Measurements from ENCODE around the gene EPB41L4B.

DNA sequence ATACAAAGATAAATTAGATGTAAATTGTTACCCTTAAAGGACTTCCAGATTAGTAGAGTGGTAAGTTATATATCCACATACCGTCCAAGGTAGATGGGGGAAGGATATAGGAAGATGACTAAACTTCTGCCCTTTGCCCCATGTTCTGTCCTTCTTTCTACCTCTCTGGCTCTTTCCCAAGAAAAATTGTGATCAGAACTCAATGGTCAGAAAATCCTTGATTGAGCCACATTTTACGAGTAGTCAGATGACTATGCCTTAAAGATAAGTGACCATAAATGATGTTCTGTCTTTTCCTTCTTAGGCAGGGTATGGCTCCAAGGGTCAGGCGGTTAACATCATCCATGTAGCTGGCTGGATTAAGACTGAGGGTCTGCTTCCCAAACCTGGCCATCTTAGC lies 158.2 kb downstream of the EPB41L4B start:
- no peak for TF ChIP-seq POLR2A (IDR thresholded peaks at IDR 0.05; ENCODE audit: borderline replicate concordance, extremely low read depth, insufficient read depth, insufficient read length)
- TF ChIP-seq, protein P1, sequence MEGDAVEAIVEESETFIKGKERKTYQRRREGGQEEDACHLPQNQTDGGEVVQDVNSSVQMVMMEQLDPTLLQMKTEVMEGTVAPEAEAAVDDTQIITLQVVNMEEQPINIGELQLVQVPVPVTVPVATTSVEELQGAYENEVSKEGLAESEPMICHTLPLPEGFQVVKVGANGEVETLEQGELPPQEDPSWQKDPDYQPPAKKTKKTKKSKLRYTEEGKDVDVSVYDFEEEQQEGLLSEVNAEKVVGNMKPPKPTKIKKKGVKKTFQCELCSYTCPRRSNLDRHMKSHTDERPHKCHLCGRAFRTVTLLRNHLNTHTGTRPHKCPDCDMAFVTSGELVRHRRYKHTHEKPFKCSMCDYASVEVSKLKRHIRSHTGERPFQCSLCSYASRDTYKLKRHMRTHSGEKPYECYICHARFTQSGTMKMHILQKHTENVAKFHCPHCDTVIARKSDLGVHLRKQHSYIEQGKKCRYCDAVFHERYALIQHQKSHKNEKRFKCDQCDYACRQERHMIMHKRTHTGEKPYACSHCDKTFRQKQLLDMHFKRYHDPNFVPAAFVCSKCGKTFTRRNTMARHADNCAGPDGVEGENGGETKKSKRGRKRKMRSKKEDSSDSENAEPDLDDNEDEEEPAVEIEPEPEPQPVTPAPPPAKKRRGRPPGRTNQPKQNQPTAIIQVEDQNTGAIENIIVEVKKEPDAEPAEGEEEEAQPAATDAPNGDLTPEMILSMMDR (IDR thresholded peaks at IDR 0.05 in 2 of 3, conservative IDR thresholded peaks at IDR 0.05 in 1 of 3; ENCODE audit: borderline replicate concordance in 1 of 3, insufficient read depth in 1 of 3, low read depth in 2 of 3, low read length in 2 of 3): no peak
- TF ChIP-seq SIN3A (IDR thresholded peaks at IDR 0.05; ENCODE audit: low read depth): no peak
- TF ChIP-seq, protein P2, sequence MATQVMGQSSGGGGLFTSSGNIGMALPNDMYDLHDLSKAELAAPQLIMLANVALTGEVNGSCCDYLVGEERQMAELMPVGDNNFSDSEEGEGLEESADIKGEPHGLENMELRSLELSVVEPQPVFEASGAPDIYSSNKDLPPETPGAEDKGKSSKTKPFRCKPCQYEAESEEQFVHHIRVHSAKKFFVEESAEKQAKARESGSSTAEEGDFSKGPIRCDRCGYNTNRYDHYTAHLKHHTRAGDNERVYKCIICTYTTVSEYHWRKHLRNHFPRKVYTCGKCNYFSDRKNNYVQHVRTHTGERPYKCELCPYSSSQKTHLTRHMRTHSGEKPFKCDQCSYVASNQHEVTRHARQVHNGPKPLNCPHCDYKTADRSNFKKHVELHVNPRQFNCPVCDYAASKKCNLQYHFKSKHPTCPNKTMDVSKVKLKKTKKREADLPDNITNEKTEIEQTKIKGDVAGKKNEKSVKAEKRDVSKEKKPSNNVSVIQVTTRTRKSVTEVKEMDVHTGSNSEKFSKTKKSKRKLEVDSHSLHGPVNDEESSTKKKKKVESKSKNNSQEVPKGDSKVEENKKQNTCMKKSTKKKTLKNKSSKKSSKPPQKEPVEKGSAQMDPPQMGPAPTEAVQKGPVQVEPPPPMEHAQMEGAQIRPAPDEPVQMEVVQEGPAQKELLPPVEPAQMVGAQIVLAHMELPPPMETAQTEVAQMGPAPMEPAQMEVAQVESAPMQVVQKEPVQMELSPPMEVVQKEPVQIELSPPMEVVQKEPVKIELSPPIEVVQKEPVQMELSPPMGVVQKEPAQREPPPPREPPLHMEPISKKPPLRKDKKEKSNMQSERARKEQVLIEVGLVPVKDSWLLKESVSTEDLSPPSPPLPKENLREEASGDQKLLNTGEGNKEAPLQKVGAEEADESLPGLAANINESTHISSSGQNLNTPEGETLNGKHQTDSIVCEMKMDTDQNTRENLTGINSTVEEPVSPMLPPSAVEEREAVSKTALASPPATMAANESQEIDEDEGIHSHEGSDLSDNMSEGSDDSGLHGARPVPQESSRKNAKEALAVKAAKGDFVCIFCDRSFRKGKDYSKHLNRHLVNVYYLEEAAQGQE (IDR thresholded peaks at IDR 0.05; ENCODE audit: low read depth): no peak
- no peak for TF ChIP-seq POLR2AphosphoS5 (IDR thresholded peaks at IDR 0.05; ENCODE audit: low read depth, low read length)
- TF ChIP-seq CEBPB (IDR thresholded peaks at IDR 0.05; ENCODE audit: low read depth): no peak
